Parathyroid adenoma (tissue), 2 donors: Measurements from ENCODE around the gene SLC17A3.

Experiments used
- H2AFZ ChIP-seq: fragments of 300-600 bp; sonication (generic); one replicate; pipeline ENCODE4 v1.7.0; 2017; ENCODE audit warnings: antibody characterized with exemption, mild to moderate bottlenecking
- H3K27ac ChIP-seq: fragments of 300-600 bp; sonication (generic); one replicate; pipeline ENCODE4 v1.7.0; 2017
- H3K27me3 ChIP-seq: fragments of 300-600 bp; sonication (generic); one replicate; pipeline ENCODE4 v1.7.0; 2017; ENCODE audit warnings: low read length; ENCODE audit not compliant: control insufficient read depth, insufficient read depth
- H3K36me3 ChIP-seq: fragments of 300-600 bp; sonication (generic); one replicate; pipeline ENCODE4 v1.7.0; 2017; ENCODE audit warnings: low read length; ENCODE audit not compliant: control insufficient read depth, insufficient read depth
- H3K4me1 ChIP-seq: fragments of 300-600 bp; sonication (generic); one replicate; pipeline ENCODE4 v1.7.0; 2017; ENCODE audit warnings: control low read depth
- H3K4me2 ChIP-seq: fragments of 300-600 bp; sonication (generic); one replicate; pipeline ENCODE4 v1.7.0; 2017; ENCODE audit warnings: low read length
- H3K4me3 ChIP-seq: fragments of 300-600 bp; sonication (generic); one replicate; pipeline ENCODE4 v1.7.0; 2017; ENCODE audit warnings: low read depth, low read length
- H3K79me2 ChIP-seq: fragments of 300-600 bp; sonication (generic); one replicate; pipeline ENCODE4 v1.7.0; 2017; ENCODE audit warnings: control low read depth
- H3K9ac ChIP-seq: fragments of 300-600 bp; sonication (generic); one replicate; pipeline ENCODE4 v1.7.0; 2017; ENCODE audit warnings: mild to moderate bottlenecking
- H3K9me3 ChIP-seq: fragments of 300-600 bp; sonication (generic); one replicate; pipeline ENCODE4 v1.7.0; 2017; ENCODE audit warnings: low read length; ENCODE audit not compliant: control insufficient read depth
- TF ChIP-seq, protein P1 (sequence below): fragments of 300-600 bp; sonication (generic); IDR thresholded peaks from one replicate; pipeline ENCODE4 v1.7.0; 2017; ENCODE audit warnings: antibody characterized with exemption, mild to moderate bottlenecking
- donor health status: primary hyperparathyroidism.

The SLC17A3 gene

DNA sequence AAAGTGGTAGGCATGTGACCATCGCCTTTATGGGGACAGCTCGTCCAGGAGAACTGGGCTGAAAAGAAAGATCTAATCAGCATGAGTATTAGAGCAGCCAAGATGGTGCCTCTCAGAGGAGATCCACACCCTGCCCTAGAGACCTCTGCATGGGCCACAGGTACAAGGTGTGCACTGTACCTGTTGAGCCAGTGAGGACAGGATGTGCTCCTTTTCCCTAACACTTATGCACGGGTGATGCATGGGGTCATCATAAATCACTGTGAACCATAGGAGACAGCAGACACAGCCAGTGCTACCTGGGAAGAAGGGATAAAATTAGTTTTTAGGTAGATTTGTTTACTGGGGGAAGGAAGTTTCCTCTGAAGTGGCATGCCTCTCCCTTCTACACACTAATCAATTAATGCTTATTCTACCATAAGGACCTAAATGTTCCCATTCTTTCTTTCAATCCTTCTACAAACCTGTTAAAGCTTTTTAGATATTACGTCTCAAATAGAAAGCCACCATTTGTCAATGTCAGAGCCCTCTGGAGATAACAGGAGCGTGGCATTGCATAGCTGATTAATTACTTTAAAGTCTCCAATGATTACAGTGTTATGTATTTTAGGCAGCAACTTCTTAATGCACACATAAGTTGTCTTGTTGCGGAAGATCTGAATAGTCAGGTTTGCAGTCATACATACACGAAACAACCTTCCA is 42.9 kb upstream of the SLC17A3 start:
- no peak overlapping the region for H3K4me2 ChIP-seq
- H3K9ac ChIP-seq, result no peak overlapping the region
- H2AFZ ChIP-seq, result no peak overlapping the region
- no peak overlapping the region for H3K27ac ChIP-seq
- no peaks in the 10 kb centered on the region for H3K36me3 ChIP-seq
- H3K79me2 ChIP-seq, result no peaks in the 10 kb centered on the region
- H3K9me3 ChIP-seq, result no peaks in the 10 kb centered on the region
- H3K4me3 ChIP-seq, result no peak overlapping the region
- H3K27me3 ChIP-seq, result no peaks in the 10 kb centered on the region
- no peaks in the 10 kb centered on the region for H3K4me1 ChIP-seq
- TF ChIP-seq, protein P1, sequence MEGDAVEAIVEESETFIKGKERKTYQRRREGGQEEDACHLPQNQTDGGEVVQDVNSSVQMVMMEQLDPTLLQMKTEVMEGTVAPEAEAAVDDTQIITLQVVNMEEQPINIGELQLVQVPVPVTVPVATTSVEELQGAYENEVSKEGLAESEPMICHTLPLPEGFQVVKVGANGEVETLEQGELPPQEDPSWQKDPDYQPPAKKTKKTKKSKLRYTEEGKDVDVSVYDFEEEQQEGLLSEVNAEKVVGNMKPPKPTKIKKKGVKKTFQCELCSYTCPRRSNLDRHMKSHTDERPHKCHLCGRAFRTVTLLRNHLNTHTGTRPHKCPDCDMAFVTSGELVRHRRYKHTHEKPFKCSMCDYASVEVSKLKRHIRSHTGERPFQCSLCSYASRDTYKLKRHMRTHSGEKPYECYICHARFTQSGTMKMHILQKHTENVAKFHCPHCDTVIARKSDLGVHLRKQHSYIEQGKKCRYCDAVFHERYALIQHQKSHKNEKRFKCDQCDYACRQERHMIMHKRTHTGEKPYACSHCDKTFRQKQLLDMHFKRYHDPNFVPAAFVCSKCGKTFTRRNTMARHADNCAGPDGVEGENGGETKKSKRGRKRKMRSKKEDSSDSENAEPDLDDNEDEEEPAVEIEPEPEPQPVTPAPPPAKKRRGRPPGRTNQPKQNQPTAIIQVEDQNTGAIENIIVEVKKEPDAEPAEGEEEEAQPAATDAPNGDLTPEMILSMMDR, result no peak

DNA sequence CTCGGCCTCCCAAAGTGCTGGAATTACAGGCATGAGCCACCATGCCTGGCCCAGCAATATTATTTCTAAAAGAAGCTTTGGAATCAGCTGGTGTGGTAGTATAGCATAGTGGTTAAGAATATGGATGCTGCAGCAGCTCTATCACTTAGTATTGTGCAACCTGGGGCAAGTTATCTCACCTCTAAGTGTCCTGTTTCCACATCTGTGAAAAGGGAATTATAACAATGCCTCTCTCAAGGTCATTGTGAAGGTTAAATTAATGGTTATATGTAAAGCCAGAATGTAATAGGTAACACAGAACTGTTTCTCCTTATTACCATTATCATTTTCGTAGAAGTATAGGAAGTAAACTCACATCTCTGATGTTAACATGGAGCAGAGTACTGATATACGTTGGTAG is 42.3 kb upstream of the SLC17A3 start:
- Histone ChIP-seq H3K9ac (no peak overlapping the region), H3K9me3 (no peaks in the 10 kb centered on the region), H3K79me2 (no peaks in the 10 kb centered on the region), H3K4me3 (no peak overlapping the region), H3K4me1 (no peaks in the 10 kb centered on the region), H3K27me3 (no peaks in the 10 kb centered on the region), H3K27ac (no peak overlapping the region), H2AFZ (no peak overlapping the region), H3K4me2 (no peak overlapping the region), H3K36me3 (no peaks in the 10 kb centered on the region)
- TF ChIP-seq, protein P1, result no peak

DNA sequence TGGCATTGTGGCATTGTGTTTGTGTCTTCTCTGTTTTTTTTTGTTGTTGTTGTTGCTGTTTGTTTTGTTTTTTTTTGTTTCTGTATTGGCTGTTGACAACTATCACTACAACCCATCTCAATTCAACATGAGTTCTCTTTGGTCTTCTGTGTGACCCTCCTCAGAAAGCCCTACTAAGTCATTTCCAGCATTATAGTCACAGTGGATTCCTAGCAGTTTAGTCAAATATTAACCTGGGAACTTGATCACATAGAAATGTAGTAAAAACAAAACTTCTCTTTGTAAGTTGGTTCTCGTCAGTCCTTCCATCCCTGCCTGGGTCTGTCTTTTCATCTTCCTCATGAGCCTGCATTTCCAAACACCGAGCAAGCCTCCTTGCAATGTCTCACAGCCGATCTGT is 39.7 kb upstream of the SLC17A3 start:
- Histone ChIP-seq H3K27me3 (no peaks in the 10 kb centered on the region), H3K9me3 (no peaks in the 10 kb centered on the region), H2AFZ (no peak overlapping the region), H3K36me3 (no peaks in the 10 kb centered on the region), H3K79me2 (no peaks in the 10 kb centered on the region), H3K4me1 (no peaks in the 10 kb centered on the region), H3K9ac (no peak overlapping the region), H3K4me2 (no peak overlapping the region), H3K27ac (no peak overlapping the region), H3K4me3 (no peak overlapping the region)
- TF ChIP-seq, protein P1, result no peak

- TF ChIP-seq, protein P1, result no peak
- no peaks in the 10 kb centered on the region for H3K4me1 ChIP-seq
- H3K9me3 ChIP-seq, result no peaks in the 10 kb centered on the region
- no peak overlapping the region for H3K4me2 ChIP-seq
- no peaks in the 10 kb centered on the region for H3K79me2 ChIP-seq
- H3K4me3 ChIP-seq, result no peak overlapping the region
- H3K27me3 ChIP-seq, result no peaks in the 10 kb centered on the region
- H2AFZ ChIP-seq, result no peak overlapping the region
- no peak overlapping the region for H3K27ac ChIP-seq
- H3K9ac ChIP-seq, result no peak overlapping the region
- no peaks in the 10 kb centered on the region for H3K36me3 ChIP-seq
Measured at GRCh38 chr6:25911351-25911750, 37.3 kb upstream of the SLC17A3 start.

DNA sequence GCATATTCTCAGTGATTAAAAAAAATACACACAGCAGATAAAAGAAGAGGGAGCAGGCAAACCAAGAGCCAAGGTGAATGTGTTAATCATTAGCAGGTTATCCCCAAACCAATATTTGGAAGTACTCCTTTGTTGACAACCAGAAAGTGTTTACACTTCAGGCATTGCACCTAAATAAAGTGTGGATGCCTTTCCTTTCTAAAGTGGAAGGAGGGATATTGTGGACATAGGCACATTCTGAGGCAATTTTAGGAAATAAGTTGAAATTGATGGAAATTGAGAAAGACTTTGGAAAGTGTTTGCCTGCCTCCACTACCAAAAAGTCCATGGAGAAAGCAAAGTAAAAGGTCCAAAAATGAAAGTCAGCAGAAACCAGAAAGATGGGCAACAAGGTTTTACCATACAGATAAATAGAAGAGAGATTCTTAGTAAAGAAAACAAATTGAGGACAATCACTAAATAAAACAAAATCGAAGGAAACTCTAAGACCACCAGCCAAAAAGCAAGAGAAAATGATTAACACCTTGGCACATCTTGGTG is 33.5 kb upstream of the SLC17A3 start:
- H3K9ac ChIP-seq, result no peak overlapping the region
- H2AFZ ChIP-seq, result no peak overlapping the region
- no peaks in the 10 kb centered on the region for H3K4me1 ChIP-seq
- H3K79me2 ChIP-seq, result no peaks in the 10 kb centered on the region
- no peaks in the 10 kb centered on the region for H3K27me3 ChIP-seq
- TF ChIP-seq, protein P1, result no peak
- no peaks in the 10 kb centered on the region for H3K36me3 ChIP-seq
- H3K27ac ChIP-seq, result no peak overlapping the region
- no peak overlapping the region for H3K4me3 ChIP-seq
- H3K9me3 ChIP-seq, result no peaks in the 10 kb centered on the region
- no peak overlapping the region for H3K4me2 ChIP-seq
